HEK293T (cell line): Measurements from ENCODE around the gene GIGYF2.

ENCODE experiments used
- BHLHE40 ChIP-seq: fragments of 450-650 bp; IDR thresholded peaks from 2 replicates; pipeline ENCODE4 v1.6.1; 2016; ENCODE audit warnings: mild to moderate bottlenecking, moderate library complexity, borderline replicate concordance
- FOXK2 ChIP-seq: fragments of 450-650 bp; IDR thresholded peaks from 2 replicates; pipeline ENCODE4 v1.6.1; 2016; ENCODE audit warnings: mild to moderate bottlenecking
- FOXM1 ChIP-seq: fragments of 450-650 bp; IDR thresholded peaks from 2 replicates; pipeline ENCODE4 v1.6.1; 2017; ENCODE audit warnings: mild to moderate bottlenecking, borderline replicate concordance
- PKNOX1 ChIP-seq: fragments of 450-650 bp; IDR thresholded peaks from 2 replicates; pipeline ENCODE4 v1.6.1; 2016
- SP1 ChIP-seq: fragments of 450-650 bp; IDR thresholded peaks from 2 replicates; pipeline ENCODE4 v1.6.1; 2017
- SUZ12 ChIP-seq: fragments of 450-650 bp; IDR thresholded peaks from 2 replicates; pipeline ENCODE4 v1.6.1; 2016; ENCODE audit warnings: mild to moderate bottlenecking
- TARDBP ChIP-seq: fragments of 450-650 bp; IDR thresholded peaks from 2 replicates; pipeline ENCODE4 v1.6.1; 2016
- ZNF384 ChIP-seq: fragments of 450-650 bp; IDR thresholded peaks from 2 replicates; pipeline ENCODE4 v1.6.1; 2016

- TF ChIP-seq PKNOX1 = no peak
- no peak for TF ChIP-seq BHLHE40
- TF ChIP-seq FOXK2 = no peak
- TF ChIP-seq SUZ12 = no peak
- no peak for TF ChIP-seq SP1
- TF ChIP-seq ZNF384 = no peak
- no peak for TF ChIP-seq TARDBP
- TF ChIP-seq FOXM1 = no peak
Observed at GRCh38 chr2:232885264-232885961, 188.3 kb downstream of the GIGYF2 start.
